Effector memory CD4-positive, alpha-beta T cell (primary cell): ENCODE results near the gene VMAC.
A peak's percentile ranks its signal among the peaks of the same experiment; 100 is the strongest.

Experiments
- DNase-seq, 3 donors: peaks; one replicate each; pipeline ENCODE4 v3.0.0-alpha.2; 2020
- H3K27ac ChIP-seq: 2 replicates; pipeline ENCODE4 v1.7.0; 2013; ENCODE audit warnings: mild to moderate bottlenecking, low read length, moderate library complexity; ENCODE audit not compliant: insufficient read depth, poor library complexity, severe bottlenecking
- H3K27me3 ChIP-seq: replicated peaks from 2 replicates; pipeline ENCODE4 v1.7.0; 2013; ENCODE audit warnings: mild to moderate bottlenecking, low read length; ENCODE audit not compliant: insufficient read depth, control insufficient read depth, poor library complexity, severe bottlenecking
- H3K36me3 ChIP-seq: 2 replicates; pipeline ENCODE4 v1.7.0; 2013; ENCODE audit warnings: mild to moderate bottlenecking, low read length, moderate library complexity; ENCODE audit not compliant: control insufficient read depth, insufficient read depth
- H3K4me1 ChIP-seq: 2 replicates; pipeline ENCODE4 v1.7.0; 2013; ENCODE audit warnings: low read length, mild to moderate bottlenecking; ENCODE audit not compliant: control insufficient read depth, insufficient read depth, poor library complexity, severe bottlenecking
- H3K4me3 ChIP-seq: 2 replicates; pipeline ENCODE4 v1.7.0; 2013; ENCODE audit warnings: low read length, low read depth, mild to moderate bottlenecking; ENCODE audit not compliant: insufficient read depth, poor library complexity, severe bottlenecking
- H3K9me3 ChIP-seq: 2 replicates; pipeline ENCODE4 v1.7.0; 2013; ENCODE audit warnings: mild to moderate bottlenecking, low read length, moderate library complexity; ENCODE audit not compliant: control insufficient read depth

Gene VMAC

DNA sequence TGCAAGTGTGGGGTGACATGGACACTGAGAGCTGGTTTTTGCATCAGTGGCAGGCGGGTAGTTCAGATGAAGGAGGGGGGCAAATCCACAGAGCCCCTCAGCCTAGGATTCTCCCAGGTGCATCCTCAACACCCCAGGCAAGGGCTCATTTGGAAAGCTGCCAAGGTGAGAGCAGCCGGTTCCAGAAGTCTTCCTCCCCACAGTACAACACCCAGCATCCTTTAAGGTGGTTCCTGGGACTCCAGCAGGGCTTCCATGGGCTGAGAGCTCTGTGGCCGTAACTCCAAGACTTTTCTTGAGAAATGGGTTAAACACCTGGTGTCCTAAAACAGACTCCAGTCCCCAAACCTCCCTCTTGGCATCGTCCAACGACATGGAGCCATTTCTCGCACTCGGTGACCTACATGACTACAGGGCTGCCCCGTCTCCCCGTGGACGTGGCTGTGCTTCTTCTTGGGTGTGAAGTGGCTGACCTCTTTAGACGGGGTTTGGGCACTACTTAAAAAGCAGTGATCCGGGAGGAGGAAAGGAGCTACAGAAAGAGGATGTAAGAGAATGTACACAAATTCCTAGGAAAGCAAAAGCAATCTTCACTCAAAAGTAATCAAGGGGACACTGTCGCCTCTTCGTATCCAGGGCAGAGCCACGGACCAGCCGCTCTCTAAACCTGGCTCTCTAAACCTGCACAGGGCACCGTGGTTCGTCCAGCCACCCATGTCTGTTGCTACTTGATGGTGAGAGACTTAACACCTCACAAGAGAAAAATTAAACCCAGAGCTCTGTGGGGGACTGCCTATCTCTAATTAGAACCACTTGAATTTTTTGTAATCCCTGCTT, 47.7 kb downstream of the VMAC start:
- Histone ChIP-seq H3K9me3 (no peaks in the 10 kb centered on the region), H3K27ac (no peak overlapping the region), H3K4me3 (no peak overlapping the region), H3K4me1 (peaks cover 67% of the 10 kb centered on the region), H3K36me3 (no peaks in the 10 kb centered on the region), H3K27me3 (no peaks in the 10 kb centered on the region)
- no peak for DNase-seq

DNA sequence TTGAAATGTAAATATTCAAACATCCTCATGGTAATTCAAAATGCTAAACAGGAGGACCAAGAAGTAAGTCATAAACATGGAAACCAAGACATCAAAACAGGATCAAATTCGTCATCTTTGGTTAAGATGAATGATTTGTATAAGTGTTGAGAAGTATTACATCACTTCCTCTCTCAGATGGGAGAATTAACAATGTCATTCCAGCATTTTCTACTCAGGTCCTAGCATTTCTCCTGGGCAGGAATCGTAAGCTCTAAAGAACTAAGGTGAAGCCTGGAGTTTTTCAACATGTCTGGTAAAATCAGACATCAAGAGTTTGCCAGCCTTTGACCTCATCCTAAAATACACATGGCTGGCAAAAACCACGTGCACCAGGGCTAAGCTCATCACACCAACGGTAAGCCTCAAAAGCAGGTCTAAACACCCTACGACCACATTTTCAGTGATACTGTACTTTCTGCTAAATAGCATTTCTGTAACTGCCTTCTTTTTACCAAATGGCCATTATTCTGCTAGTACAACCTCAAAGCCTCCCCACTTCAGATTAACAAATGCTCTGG, 48.4 kb downstream of the VMAC start:
- Histone ChIP-seq H3K36me3 (no peaks in the 10 kb centered on the region), H3K27ac (peak overlapping the region; percentile 26), H3K27me3 (no peaks in the 10 kb centered on the region), H3K4me1 (peaks cover 61% of the 10 kb centered on the region), H3K4me3 (peak overlapping the region; percentile 8), H3K9me3 (no peaks in the 10 kb centered on the region)
- DNase-seq, result no peak

DNA sequence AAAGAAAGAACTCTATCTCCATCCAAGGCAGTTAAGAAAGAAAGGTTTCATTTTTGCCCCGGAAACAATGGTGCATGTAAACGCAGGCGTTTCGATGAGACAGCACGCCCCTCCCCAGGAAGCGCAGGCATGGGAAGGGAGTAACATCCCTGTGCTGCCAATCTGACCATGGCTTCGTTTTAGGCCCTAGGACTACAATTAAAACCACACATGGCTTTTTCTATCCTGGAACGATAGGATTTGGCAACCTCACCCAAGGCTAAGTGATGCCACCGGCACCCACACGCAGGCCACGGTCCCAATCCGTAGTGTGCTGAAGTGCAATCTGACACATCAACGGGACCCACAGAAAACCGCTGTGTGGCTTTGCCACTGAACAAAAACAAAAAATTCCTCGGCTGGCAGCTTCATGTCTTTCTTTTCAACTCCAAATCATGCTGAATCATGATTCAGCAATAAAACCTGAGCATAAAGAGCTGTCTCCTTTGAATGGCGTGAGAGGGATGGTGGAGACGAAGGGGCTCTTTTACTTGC, 49.1 kb downstream of the VMAC start:
- H3K36me3 ChIP-seq, result no peaks in the 10 kb centered on the region
- peak overlapping the region; percentile 20 for H3K4me3 ChIP-seq
- peaks cover 58% of the 10 kb centered on the region for H3K4me1 ChIP-seq
- H3K9me3 ChIP-seq, result no peaks in the 10 kb centered on the region
- DNase-seq, result no peak
- peak overlapping the region; percentile 26 for H3K27ac ChIP-seq
- no peaks in the 10 kb centered on the region for H3K27me3 ChIP-seq

GRCh38 chr19:5954293-5954692, 49.6 kb downstream of the VMAC start:
- H3K27ac ChIP-seq, result peak overlapping the region; percentile 14
- H3K27me3 ChIP-seq, result no peaks in the 10 kb centered on the region
- H3K4me1 ChIP-seq, result peaks cover 57% of the 10 kb centered on the region
- DNase-seq, result no peak
- H3K36me3 ChIP-seq, result no peaks in the 10 kb centered on the region
- H3K4me3 ChIP-seq, result no peak overlapping the region
- H3K9me3 ChIP-seq, result no peaks in the 10 kb centered on the region

DNA sequence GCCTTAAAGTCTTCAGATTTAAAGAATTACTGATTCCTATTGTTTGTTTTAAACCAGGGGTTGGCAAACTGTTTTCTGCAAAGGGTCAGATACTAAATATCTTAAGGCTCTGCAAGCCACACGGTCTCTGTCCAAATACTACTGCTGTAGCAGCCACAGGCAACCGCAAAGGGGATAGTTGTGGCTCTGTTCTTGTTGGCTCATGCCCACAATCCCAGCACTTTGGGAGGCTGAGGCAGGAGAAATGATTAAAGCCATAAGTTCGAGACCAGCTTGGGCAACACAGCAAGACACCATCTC, 50.9 kb downstream of the VMAC start:
- no peak overlapping the region for H3K4me3 ChIP-seq

DNA sequence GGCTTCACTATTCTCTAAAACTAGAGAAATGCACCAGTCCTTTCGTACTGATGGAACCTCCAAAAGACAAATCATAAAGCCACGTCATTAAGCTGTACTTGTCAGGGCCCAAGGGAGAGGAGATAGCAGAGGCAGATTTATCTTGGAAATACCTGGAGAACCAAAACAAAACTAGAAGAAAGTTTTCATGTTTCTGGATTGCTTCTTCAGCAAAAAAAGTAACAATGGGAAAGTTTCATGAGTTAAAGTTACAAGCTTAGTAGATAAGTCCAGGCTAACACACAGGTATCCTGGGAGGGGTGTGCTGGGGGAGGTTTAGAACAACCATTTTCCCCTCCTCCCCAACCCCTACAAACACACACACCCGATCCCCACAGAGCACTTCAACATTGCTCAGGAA, 51.7 kb downstream of the VMAC start:
- no peaks in the 10 kb centered on the region for H3K9me3 ChIP-seq
- H3K4me1 ChIP-seq, result peaks cover 56% of the 10 kb centered on the region
- no peak overlapping the region for H3K4me3 ChIP-seq
- no peaks in the 10 kb centered on the region for H3K27me3 ChIP-seq
- H3K36me3 ChIP-seq, result no peaks in the 10 kb centered on the region
- no peak for DNase-seq
- H3K27ac ChIP-seq, result no peak overlapping the region

More for the DNA sequence above, 50.9 kb downstream of the VMAC start:
- Histone ChIP-seq H3K36me3 (no peaks in the 10 kb centered on the region), H3K4me1 (peaks cover 58% of the 10 kb centered on the region), H3K27ac (no peak overlapping the region), H3K9me3 (no peaks in the 10 kb centered on the region), H3K27me3 (no peaks in the 10 kb centered on the region)
- no peak for DNase-seq

DNA sequence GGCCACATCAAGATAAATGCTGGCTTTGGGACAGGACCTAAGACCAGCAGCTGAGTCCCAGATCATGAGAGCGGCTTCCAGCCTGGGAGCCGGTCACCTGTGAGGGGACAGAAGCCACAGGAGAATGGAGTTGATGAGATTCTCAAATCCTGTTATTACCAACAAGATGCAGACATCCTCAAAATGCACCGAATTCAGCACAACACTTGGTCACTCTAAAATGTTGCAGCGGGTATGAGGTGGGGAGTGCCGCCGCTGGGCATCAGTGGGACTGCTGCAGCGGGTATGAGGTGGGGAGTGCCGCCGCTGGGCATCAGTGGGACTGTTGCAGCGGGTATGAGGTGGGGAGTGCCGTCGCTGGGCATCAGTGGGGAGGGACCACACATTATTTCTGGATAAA, 52.1 kb downstream of the VMAC start:
- no peak for DNase-seq
- Histone ChIP-seq H3K4me3 (no peak overlapping the region), H3K27ac (no peak overlapping the region), H3K9me3 (no peaks in the 10 kb centered on the region), H3K27me3 (no peaks in the 10 kb centered on the region), H3K4me1 (peaks cover 55% of the 10 kb centered on the region), H3K36me3 (no peaks in the 10 kb centered on the region)

DNA sequence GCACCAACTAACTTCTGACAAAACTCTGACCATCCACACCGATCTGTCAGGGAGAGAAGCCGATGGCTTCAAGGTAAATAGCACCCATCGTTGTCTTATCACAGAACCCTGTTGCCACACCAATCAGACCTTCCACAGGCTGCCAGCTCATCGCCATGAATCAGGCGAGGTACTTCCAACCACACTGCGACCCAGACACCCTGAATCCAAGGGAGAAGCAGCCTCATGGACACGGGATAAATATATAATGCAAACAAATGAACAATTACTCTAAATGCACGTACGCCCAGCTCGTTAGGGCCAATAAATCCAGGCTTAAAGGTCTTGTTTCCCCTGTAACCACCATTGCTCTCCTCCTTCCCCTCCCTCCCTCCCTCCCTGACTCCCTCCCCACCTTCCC, 52.5 kb downstream of the VMAC start:
- H3K36me3 ChIP-seq, result no peaks in the 10 kb centered on the region
- H3K4me3 ChIP-seq, result no peak overlapping the region
- H3K4me1 ChIP-seq, result peaks cover 55% of the 10 kb centered on the region
- H3K27ac ChIP-seq, result peak overlapping the region; percentile 1
- no peaks in the 10 kb centered on the region for H3K9me3 ChIP-seq
- no peaks in the 10 kb centered on the region for H3K27me3 ChIP-seq
- DNase-seq, result no peak

DNA sequence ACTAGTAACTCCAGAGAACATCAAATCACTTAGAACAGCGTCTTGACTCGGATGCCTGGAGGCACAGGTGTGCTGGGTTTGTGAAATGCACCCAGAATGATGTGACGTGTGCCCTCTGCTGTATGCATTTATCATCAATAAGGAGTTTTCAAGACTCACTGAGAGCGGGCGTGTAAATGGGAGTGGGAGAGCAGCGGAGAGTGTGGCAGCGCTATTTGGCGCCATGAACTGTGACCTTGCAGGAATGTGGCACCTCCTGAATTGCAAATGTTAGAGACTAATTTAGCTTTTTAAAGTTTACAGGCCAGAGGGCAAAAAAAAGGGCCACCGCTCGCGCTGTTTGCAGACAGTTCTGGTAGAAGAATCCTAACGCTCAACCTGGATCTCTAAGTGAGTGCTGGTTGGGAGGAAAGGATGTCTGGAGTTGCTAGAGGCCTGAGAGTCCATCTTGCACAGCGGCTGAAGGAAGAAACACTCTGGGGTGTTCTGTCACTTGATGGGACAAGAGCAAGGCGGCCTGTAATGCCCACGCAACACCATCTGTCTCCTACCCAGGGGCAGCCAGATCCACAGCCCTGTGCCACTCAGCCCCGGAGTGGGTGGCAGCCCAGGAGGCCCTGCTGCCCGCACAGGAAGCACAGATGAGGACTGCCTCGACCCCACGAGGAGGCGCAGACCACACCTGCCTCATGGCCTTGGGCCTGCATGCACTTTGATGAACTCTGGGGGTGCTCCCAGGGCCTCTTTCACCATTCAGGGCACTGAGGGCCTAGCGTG, 53.6 kb downstream of the VMAC start:
- Histone ChIP-seq H3K4me1 (peaks cover 56% of the 10 kb centered on the region), H3K27ac (peak overlapping the region; percentile 47)
- no peak for DNase-seq

DNA sequence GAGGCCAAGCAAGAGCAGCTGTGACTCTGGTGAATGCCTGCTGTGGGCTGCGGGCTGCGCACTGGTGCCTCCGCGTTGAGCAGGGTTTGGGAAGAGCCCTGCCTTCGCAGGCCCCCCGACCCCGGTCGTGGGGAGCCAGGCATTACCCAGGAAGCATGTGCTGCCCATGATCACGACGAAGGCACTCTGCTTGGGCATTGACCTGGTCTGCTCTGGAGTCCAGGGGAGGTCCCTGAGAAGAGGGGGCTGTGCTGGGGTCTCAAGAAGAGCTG, 54.1 kb downstream of the VMAC start:
- Histone ChIP-seq H3K4me3 (no peak overlapping the region), H3K27me3 (no peaks in the 10 kb centered on the region), H3K4me1 (peaks cover 57% of the 10 kb centered on the region), H3K9me3 (no peaks in the 10 kb centered on the region), H3K36me3 (no peaks in the 10 kb centered on the region), H3K27ac (peak overlapping the region; percentile 47)
- no peak for DNase-seq

More for the DNA sequence above, 53.6 kb downstream of the VMAC start:
- no peak overlapping the region for H3K4me3 ChIP-seq
- no peaks in the 10 kb centered on the region for H3K9me3 ChIP-seq
- H3K36me3 ChIP-seq, result no peaks in the 10 kb centered on the region
- no peaks in the 10 kb centered on the region for H3K27me3 ChIP-seq
